GM08714 (cell line): Measurements from ENCODE around the gene CELF5.
"Not testable (repeated sequence)": the region's sequence is repeated elsewhere in the genome, so short reads cannot be mapped to it uniquely, and the experiment has no call there.

ENCODE experiments used
- H3K4me3 ChIP-seq: fragments of 200-500 bp; sonication (Bioruptor generic); 2 replicates; pipeline ENCODE4 v1.5.1; 2014; ENCODE audit warnings: mild to moderate bottlenecking, low read length, inconsistent platforms
- ZNF274 ChIP-seq: IDR thresholded peaks from 2 replicates; pipeline ENCODE4 v1.6.1; 2012; ENCODE audit warnings: mild to moderate bottlenecking, low read depth, low read length

CELF5 gene

GRCh38 chr19:3291644-3292043 lies 67.2 kb downstream of the CELF5 start:
- TF ChIP-seq ZNF274, result no peak
- H3K4me3 ChIP-seq, result no peak overlapping the region

DNA sequence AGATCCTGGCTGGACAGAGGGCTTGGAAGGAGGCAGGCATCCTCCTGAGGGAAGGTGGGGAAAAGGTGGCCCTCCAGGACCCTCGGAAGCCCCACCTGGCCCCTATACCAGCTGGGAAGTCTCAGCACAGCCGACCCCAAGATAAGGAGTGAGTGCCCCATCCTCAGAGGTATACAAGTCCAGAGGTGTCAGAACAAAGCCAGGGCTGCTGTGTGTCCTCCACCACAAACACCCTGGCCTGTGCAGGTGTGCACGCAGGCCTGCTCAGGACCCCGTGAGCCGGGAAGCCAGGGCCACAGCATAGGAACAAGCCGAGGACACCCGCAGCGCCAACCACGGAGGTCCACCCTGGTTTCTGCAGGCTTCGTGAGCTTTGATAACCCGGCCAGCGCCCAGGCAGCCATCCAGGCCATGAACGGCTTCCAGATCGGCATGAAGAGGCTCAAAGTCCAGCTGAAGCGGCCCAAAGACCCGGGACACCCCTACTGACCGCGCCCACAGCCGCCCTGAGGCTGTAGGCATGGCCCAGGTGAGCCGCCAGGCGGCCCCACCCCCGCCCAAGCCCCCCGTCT lies 68.6 kb downstream of the CELF5 start:
- no peak overlapping the region for H3K4me3 ChIP-seq
- TF ChIP-seq ZNF274, result no peak

GRCh38 chr19:3293560-3293959 lies 69.1 kb downstream of the CELF5 start:
- no peak for TF ChIP-seq ZNF274
- H3K4me3 ChIP-seq, result no peak overlapping the region

GRCh38 chr19:3294080-3294850 lies 69.8 kb downstream of the CELF5 start:
- H3K4me3 ChIP-seq, result no peak overlapping the region
- no peak for TF ChIP-seq ZNF274

- TF ChIP-seq ZNF274, result no peak
- no peak overlapping the region for H3K4me3 ChIP-seq
Measured at GRCh38 chr19:3295581-3295980, 71.1 kb downstream of the CELF5 start.

GRCh38 chr19:3296034-3296433 lies 71.6 kb downstream of the CELF5 start:
- TF ChIP-seq ZNF274, result no peak
- no peak overlapping the region for H3K4me3 ChIP-seq

DNA sequence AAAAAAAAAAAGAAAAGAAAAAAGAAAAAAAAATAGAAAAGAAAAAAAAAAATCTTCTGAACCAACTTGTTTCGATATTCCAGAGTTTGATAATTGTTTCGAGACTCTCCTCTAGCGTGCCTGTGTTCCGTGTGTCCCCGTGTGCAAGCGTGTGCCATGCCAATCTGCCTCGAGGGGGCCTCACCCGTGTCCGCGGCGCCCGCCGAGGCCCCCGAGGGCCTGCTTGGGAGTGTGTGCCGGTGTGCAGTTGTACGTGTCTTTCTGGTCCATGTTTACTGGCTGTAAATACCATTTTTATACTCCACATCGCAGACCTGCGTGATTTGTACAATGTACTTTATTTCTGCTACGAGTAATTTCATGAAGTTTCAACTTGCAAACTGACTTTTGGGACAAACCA lies 72.0 kb downstream of the CELF5 start:
- no peak for TF ChIP-seq ZNF274
- no peak overlapping the region for H3K4me3 ChIP-seq

DNA sequence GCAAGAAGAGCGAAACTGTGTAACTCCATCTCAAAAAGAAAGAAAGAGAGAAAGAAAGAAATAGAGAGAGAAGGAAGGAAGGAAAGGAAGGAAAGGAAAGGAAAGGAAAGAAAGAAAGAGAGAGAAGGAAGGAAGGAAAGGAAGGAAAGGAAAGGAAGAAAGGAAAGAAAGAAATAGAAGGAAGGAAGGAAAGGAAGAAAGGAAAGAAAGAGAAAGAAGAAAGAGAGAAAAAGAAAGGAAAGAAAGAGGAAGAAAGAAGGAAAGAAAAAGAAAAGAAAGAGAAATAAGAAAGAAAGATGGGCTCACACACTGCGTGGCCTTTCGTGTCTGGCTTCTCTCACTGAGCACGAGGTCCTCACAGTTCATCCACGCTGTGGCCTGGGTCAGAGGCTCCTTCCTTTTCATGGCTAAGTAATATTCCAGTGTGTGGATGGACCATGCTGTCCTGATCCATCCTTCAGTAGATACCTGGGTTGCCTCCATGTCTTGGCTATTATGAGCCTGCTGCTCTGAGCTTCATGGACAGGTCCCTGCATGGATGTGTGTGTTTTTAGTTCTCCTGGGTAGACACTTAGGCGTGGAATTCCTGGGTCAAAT lies 74.5 kb downstream of the CELF5 start:
- TF ChIP-seq ZNF274, result no peak

DNA sequence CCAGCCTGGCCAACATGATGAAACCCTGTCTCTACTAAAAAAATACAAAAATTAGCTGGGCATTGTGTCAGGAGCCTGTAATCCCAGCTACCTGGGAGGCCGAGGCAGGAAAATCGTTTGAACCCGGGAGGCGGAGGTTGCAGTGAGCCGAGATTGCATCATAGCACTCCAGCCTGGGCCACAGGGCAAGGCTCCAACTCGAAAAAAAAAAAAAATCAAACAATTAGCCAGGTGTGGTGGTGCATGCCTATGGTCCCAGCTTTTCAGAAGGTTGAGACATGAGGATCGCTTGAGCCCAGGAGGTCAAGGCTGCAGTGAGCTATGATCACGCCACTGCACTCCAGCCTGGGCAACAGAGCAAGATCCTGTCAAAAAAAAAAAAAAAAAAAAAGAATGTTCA lies 76.1 kb downstream of the CELF5 start:
- not testable (repeated sequence) for H3K4me3 ChIP-seq

More for the DNA sequence above, 74.5 kb downstream of the CELF5 start:
- H3K4me3 ChIP-seq, result no peak overlapping the region

DNA sequence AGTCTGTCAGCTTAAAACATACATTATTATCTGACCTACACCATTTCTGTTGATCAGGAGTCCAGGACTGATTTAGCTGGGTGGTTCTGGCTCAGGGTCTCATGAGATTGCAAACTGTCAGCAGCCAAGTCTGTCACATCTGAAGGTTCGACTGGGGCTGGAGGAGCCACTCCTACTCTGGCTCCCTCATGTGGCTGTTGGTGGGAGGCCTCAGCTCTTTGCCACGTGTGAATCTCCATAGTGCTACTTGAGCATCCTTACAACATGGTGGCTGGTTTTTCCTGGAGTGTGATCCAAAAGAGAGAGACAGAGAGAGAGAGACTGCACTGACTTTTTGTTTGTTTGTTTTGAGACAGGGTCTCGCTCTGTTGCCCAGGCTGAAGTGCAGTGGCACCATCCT lies 78.3 kb downstream of the CELF5 start:
- no peak overlapping the region for H3K4me3 ChIP-seq
- TF ChIP-seq ZNF274, result no peak

DNA sequence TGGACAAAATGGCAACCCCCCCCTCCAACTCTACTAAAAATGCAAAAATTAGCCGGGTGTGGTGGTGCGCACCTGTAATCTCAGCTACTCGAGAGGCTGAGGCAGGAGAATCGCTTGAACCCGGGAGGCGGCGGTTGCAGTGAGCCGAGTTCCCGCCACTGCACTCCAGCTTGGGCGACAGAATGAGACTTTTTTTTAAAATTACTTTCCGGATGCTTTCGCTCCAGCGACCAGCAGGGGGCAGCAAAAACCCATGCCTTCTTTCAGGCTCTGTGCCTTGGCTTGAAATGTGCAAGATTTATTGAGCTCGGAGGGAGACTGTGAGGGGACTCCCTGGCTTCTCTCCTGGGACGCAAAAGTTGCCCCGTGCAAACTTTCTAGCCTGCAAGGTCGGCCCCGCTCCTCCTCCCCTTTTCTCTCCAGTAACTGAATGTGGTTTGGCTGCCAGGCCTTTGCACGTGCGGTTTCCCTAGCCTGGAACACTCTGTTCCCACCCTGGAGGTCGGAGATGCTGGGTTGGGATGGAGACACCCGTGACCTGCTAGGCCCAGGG lies 80.5 kb downstream of the CELF5 start:
- no peak for TF ChIP-seq ZNF274
- no peak overlapping the region for H3K4me3 ChIP-seq

DNA sequence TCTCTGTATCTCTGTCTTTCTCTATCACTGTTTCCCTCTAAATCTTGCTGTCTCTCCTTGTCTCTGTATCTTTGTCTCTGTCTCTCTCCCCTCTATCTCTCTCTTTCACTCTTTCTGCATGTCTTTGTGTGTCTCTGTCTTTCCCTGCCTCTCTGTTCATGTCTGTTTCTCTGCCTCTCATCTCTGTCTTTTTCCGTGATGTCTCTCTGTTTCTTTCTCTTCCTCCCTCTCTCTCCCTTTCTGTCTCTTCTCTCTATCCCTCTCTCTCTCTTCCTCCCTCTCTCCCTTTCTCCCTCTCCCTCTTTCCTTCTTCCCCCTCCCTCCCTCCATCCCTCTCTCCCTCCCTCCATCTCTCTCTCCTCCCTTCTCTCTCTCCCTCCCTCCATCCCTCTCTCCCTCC lies 85.3 kb downstream of the CELF5 start:
- H3K4me3 ChIP-seq, result no peak overlapping the region
- TF ChIP-seq ZNF274, result no peak

DNA sequence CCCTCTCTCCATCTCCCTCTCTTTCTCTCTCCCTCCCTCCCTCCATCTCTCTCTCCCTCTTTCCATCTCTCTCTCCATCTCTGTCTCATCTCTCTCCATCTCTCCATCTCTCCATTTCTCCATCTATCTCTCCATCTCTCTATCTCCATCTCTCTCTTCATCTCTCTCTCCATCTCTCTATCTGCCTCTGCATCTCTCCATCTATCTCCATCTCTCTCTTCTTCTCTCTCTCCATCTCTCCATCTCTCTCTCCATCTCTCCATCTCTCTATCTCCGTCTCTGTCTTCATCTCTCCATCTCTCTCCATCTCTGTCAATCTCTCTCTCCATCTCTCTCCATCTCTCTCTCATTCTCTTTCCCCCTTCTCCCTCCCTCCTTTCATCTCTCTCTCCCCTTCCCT lies 85.8 kb downstream of the CELF5 start:
- no peak for TF ChIP-seq ZNF274
- H3K4me3 ChIP-seq, result no peak overlapping the region

GRCh38 chr19:3310711-3311110 lies 86.2 kb downstream of the CELF5 start:
- TF ChIP-seq ZNF274, result no peak
- H3K4me3 ChIP-seq, result no peak overlapping the region

DNA sequence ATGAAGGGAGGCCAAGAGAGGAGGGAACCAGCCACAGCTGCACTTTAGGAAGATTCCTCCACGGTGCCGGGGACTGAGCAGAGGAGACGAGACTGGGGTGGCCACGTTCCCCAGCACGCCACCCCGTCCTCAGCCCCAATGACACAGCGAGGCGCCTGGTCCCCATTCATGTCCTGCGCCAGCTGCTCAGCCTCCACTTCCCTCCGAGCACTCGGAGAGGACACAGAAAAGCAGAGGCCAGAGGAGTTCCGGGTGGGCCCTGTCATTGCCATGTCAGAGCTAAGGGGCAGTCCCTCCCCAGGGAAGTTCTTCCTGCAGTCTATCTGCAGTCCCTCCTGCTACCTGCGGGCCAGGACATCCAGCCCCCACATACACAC lies 88.7 kb downstream of the CELF5 start:
- H3K4me3 ChIP-seq, result no peak overlapping the region
- no peak for TF ChIP-seq ZNF274
